Retinal pigment epithelial cell (primary cell): ENCODE data around the gene NIT1.
"Not testable (repeated sequence)": the region's sequence is repeated elsewhere in the genome, so short reads cannot be mapped to it uniquely, and the experiment has no call there.

Experiments
- DNase-seq: peaks from one replicate; pipeline ENCODE4 v3.0.0-alpha.2; 2010; ENCODE audit warnings: low read depth
- H3K4me3 ChIP-seq: 2 replicates; pipeline ENCODE4 v1.5.1; 2011; ENCODE audit warnings: mild to moderate bottlenecking, low read length, control low read depth, moderate library complexity
- TF ChIP-seq, protein P1 (sequence below): conservative IDR thresholded peaks from 2 replicates; pipeline ENCODE4 v1.5.1; 2011; ENCODE audit warnings: low read depth, low read length, control low read depth, inconsistent platforms

NIT1 gene

GRCh38 chr1:161113915-161114314 lies 4.0 kb upstream of the NIT1 start:
- TF ChIP-seq, protein P1, sequence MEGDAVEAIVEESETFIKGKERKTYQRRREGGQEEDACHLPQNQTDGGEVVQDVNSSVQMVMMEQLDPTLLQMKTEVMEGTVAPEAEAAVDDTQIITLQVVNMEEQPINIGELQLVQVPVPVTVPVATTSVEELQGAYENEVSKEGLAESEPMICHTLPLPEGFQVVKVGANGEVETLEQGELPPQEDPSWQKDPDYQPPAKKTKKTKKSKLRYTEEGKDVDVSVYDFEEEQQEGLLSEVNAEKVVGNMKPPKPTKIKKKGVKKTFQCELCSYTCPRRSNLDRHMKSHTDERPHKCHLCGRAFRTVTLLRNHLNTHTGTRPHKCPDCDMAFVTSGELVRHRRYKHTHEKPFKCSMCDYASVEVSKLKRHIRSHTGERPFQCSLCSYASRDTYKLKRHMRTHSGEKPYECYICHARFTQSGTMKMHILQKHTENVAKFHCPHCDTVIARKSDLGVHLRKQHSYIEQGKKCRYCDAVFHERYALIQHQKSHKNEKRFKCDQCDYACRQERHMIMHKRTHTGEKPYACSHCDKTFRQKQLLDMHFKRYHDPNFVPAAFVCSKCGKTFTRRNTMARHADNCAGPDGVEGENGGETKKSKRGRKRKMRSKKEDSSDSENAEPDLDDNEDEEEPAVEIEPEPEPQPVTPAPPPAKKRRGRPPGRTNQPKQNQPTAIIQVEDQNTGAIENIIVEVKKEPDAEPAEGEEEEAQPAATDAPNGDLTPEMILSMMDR = no peak
- no peak overlapping the region for H3K4me3 ChIP-seq

DNA sequence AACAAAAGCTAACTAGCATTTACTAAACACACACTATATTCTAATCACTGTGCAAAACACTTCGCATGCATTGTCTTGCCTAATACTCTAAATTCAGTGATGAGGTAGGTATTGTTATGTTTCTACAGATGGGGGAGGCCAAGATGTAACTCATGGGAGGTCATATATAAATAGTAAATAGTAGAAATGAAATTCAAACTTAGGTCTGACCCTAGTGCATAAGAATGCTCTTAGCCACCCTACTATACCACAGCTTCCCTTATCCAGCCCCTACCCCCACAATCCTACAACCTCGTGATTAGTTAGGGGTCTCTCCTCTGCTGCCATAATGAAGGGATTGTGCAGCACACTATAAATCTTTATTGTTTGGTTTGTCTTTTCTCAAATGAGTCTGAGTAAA lies 3.3 kb upstream of the NIT1 start:
- DNase-seq = no peak
- H3K4me3 ChIP-seq = no peak overlapping the region
- TF ChIP-seq, protein P1 = no peak

More at GRCh38 chr1:161113915-161114314, 4.0 kb upstream of the NIT1 start:
- no peak for DNase-seq

DNA sequence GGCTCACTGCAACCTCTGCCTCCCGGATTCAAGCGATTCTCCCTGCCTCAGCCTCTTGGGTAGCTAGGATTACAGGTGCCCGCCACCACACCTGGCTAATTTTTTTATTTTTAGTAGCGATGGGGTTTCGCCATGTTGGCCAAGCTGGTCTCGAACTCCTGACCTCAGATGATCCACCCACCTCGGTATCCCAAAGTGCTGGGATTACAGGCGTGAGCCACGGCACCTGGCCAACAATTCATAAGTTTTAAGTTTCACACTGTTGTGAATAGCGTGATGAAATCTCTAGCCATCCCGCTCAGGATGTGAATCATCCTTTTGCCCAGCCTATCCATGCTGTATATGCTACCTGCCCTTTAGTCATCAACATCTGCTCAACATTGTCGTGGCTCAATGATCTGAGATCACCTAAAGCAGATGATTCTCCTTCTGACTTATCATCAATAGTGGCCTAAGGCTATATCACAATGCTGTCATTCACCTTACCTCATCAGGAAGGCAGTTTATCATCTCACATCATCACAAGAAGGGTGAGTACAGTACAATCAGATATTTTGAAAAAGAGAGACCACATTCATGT lies 2.7 kb upstream of the NIT1 start:
- no peak overlapping the region for H3K4me3 ChIP-seq
- DNase-seq = no peak
- TF ChIP-seq, protein P1 = no peak

- DNase-seq, H3K4me3 ChIP-seq: not testable (repeated sequence)
These were observed 1.9 kb upstream of the NIT1 start for GRCh38 chr1:161115961-161116360.

DNA sequence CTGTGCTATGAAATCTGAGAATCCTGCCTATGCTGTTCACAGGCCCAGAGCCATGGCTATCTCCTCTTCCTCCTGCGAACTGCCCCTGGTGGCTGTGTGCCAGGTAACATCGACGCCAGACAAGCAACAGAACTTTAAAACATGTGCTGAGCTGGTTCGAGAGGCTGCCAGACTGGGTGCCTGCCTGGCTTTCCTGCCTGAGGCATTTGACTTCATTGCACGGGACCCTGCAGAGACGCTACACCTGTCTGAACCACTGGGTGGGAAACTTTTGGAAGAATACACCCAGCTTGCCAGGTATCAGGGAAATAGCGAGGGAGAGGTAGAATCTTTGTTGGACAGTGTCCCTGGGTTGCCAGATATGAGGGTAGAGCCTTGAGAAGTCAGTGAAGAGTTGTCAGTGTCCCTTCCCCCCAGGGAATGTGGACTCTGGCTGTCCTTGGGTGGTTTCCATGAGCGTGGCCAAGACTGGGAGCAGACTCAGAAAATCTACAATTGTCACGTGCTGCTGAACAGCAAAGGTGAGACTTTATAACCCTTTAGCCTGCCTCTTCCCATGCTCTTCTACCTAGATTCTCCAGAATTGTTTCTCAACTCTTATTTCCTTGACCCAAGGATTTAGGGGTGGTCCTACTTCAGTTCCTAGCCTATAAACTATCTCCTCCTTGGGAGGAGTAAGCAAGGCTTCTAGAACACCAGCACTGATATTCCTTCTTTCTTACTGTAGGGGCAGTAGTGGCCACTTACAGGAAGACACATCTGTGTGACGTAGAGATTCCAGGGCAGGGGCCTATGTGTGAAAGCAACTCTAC lies 1.4 kb downstream of the NIT1 start:
- TF ChIP-seq, protein P1 = peak; percentile 56
- DNase-seq = peak; percentile 48
- H3K4me3 ChIP-seq = peak overlapping the region; percentile 100

DNA sequence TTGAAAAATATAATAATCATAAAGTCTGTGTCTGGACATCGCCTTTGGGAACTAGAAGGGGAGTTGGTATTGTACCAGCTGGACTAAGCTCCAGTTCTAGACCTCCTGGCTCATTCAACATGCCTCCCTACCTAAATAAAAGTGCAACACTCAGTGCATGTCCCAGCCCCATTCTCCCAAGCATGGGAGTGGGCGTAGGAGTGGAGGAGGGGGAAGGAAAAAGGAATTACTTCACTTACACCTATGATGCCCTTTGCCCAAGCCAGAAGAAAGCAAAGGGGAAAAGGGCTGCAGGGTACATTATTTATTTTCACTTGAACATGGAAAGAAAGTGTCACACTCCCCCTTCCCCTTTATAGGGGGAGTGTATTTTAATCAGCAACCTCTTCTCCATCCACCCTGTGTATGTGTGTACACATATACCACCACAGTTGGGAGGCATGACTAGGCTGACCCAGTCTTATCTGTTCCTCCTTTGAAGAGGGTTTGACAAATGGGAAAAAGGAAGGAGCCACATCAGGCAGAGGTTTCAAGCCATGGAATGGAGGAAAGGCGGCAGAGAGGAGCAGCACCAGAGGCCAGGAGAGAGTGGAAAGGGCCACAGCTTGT lies 3.2 kb downstream of the NIT1 start:
- DNase-seq = no peak
- TF ChIP-seq, protein P1 = no peak
- no peak overlapping the region for H3K4me3 ChIP-seq

- TF ChIP-seq, protein P1 = no peak
- no peak for DNase-seq
These were observed 3.9 kb downstream of the NIT1 start for GRCh38 chr1:161121834-161122233.

More at GRCh38 chr1:161121834-161122233, 3.9 kb downstream of the NIT1 start:
- H3K4me3 ChIP-seq = no peak overlapping the region
